ENCODE measurements around the gene MYLK.

MYLK gene

DNA sequence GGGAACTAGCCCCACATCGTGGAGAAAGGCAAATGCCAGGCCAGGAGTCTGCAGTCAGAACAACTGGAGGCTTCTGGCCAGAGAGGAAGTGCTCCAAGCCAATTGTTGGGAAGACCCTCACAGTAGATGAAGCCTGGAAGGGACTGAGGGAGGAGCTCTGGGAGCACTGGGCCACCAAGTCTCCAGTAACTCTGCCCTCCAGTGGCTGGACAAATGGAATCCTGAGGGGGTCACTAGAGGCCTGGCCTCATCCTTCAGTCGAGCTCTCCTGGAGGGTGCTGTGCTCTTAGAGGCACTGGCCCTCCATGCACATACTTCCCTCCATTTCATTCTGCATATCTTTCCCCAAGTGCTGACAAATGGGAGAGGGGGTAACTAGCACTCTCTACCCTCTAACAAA, 103.0 kb downstream of the MYLK start:
- no peaks in the 10 kb centered on the region for H3K27me3 ChIP-seq (replicated peaks; ENCODE audit: control insufficient read depth, insufficient read depth, low read length)
- H3K9ac ChIP-seq (ENCODE audit: low read length): no peak overlapping the region
- DNase-seq (ENCODE audit: low read depth): no peak
- H3K36me3 ChIP-seq (ENCODE audit: control insufficient read depth, insufficient read depth, low read length, severe bottlenecking): peaks cover 4% of the 10 kb centered on the region
- peaks cover 13% of the 10 kb centered on the region for H3K4me1 ChIP-seq (ENCODE audit: control insufficient read depth, insufficient read depth, low read length)
- H3K4me3 ChIP-seq (ENCODE audit: low read length): no peak overlapping the region
- H3K9me3 ChIP-seq (ENCODE audit: control insufficient read depth, low read length): no peaks in the 10 kb centered on the region

DNA sequence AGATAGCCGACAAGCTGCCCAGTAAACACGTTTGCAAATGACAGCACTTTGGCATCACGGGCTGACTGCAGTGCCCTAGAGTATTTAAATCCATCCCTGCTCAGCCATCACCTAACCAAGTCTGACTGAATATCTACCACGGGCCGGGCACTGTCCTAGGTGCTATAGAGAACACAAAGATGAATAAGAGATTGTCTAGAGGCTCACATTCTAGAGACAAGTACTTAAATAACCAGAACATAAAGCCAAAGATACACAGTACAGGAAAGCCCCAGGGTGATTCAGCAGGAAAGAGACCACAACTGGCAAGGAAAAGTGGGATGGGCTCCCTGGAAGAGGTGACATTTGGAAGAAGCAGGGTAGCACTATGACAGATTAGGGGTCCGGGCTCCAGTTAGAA, 103.5 kb downstream of the MYLK start:
- no peak overlapping the region for H3K9ac ChIP-seq (ENCODE audit: low read length)
- H3K4me3 ChIP-seq (ENCODE audit: low read length): no peak overlapping the region
- peaks cover 13% of the 10 kb centered on the region for H3K4me1 ChIP-seq (ENCODE audit: control insufficient read depth, insufficient read depth, low read length)
- DNase-seq (ENCODE audit: low read depth): no peak
- peaks cover 8% of the 10 kb centered on the region for H3K36me3 ChIP-seq (ENCODE audit: control insufficient read depth, insufficient read depth, low read length, severe bottlenecking)
- no peaks in the 10 kb centered on the region for H3K9me3 ChIP-seq (ENCODE audit: control insufficient read depth, low read length)
- no peaks in the 10 kb centered on the region for H3K27me3 ChIP-seq (replicated peaks; ENCODE audit: control insufficient read depth, insufficient read depth, low read length)

DNA sequence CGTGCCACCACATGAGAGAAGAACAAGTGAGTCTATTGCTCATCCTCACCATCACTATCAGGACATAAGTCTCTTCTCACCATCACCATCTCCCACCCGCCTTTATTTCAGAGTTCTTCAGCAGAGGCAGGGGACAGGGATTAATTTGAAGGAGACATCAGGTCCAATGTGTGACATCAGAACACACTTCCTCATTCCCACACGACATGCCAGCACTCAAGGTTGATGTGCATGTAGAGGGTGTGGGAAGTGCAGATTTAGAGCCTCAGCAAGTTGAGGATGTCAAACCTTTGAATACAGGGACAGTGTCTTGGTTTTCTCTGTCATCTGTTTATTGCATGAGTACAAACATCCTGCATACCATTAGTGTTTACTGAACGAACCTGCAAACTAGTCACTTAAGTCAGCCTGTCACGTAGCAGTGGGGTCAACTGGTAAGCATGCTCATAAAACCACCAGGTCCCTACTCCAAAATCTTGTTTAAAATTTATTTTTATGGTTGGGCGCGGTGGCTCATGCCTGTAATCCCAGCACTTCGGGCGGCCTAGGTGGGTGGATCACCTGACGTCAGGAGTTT, 104.4 kb downstream of the MYLK start:
- Histone ChIP-seq H3K36me3 (ENCODE audit: control insufficient read depth, insufficient read depth, low read length, severe bottlenecking) (peaks cover 8% of the 10 kb centered on the region), H3K9ac (ENCODE audit: low read length) (no peak overlapping the region), H3K4me1 (ENCODE audit: control insufficient read depth, insufficient read depth, low read length) (peaks cover 14% of the 10 kb centered on the region), H3K27me3 (replicated peaks; ENCODE audit: control insufficient read depth, insufficient read depth, low read length) (no peaks in the 10 kb centered on the region), H3K4me3 (ENCODE audit: low read length) (no peak overlapping the region), H3K9me3 (ENCODE audit: control insufficient read depth, low read length) (no peaks in the 10 kb centered on the region)
- DNase-seq (ENCODE audit: low read depth): no peak

DNA sequence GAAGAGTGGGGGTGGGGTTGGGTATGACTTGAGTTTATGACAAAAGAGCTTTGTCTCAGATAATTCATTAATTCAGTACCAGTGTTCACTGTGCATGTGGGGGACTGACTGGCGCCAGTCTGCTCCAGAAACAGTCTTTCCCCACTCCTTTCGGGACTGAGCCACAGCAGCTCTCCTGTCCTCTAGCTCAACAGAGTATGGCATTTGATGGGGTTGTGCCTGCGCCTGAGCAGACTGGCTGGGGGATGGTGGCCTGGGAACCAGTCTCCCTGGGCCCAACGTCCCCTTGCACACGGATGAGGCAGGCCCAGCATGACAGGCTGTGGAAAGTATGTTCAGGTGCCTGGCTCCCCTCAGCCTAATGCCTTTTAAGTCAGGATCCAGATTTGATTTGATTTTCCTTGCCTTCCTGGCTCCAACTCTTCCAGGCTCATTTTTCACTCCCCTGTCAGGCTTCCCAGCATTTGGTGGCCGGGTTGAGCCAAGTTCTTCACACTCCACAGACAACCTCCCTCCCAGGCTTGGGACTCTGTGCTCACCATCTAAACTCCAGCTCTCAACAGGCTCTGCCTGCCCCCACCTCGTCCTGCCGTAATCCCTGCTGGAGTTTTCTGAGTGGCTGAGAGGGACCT, 105.0 kb downstream of the MYLK start:
- H3K9ac ChIP-seq (ENCODE audit: low read length): no peak overlapping the region
- H3K27me3 ChIP-seq (replicated peaks; ENCODE audit: control insufficient read depth, insufficient read depth, low read length): no peaks in the 10 kb centered on the region
- peaks cover 8% of the 10 kb centered on the region for H3K36me3 ChIP-seq (ENCODE audit: control insufficient read depth, insufficient read depth, low read length, severe bottlenecking)
- H3K9me3 ChIP-seq (ENCODE audit: control insufficient read depth, low read length): no peaks in the 10 kb centered on the region
- H3K4me3 ChIP-seq (ENCODE audit: low read length): no peak overlapping the region
- H3K4me1 ChIP-seq (ENCODE audit: control insufficient read depth, insufficient read depth, low read length): peaks cover 21% of the 10 kb centered on the region
- no peak for DNase-seq (ENCODE audit: low read depth)

DNA sequence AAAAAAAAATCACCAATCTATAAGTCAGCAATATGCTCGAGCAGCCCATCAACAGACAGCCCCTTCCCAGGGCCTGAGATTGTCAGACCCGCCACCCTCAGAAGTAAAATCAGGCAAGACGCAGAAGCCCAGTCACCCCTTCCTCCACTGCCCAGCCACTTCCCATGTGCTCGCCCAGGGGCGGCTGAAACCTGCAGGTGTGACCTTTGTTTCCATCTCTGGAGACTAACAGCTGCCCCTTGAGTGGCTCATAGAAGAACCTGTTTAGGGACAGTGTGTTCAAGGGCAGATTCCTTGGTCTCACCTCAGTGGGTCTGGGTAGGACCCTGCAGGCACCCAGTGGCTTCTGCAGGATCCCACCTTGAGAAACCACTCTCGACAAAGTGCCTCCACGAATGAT, 105.6 kb downstream of the MYLK start:
- peaks cover 8% of the 10 kb centered on the region for H3K36me3 ChIP-seq (ENCODE audit: control insufficient read depth, insufficient read depth, low read length, severe bottlenecking)
- H3K4me1 ChIP-seq (ENCODE audit: control insufficient read depth, insufficient read depth, low read length): peaks cover 21% of the 10 kb centered on the region
- H3K27me3 ChIP-seq (replicated peaks; ENCODE audit: control insufficient read depth, insufficient read depth, low read length): no peaks in the 10 kb centered on the region
- H3K4me3 ChIP-seq (ENCODE audit: low read length): no peak overlapping the region
- no peaks in the 10 kb centered on the region for H3K9me3 ChIP-seq (ENCODE audit: control insufficient read depth, low read length)
- no peak overlapping the region for H3K9ac ChIP-seq (ENCODE audit: low read length)
- DNase-seq (ENCODE audit: low read depth): no peak

- H3K9me3 ChIP-seq (ENCODE audit: control insufficient read depth, low read length): no peaks in the 10 kb centered on the region
- DNase-seq (ENCODE audit: low read depth): no peak
- peaks cover 19% of the 10 kb centered on the region for H3K4me1 ChIP-seq (ENCODE audit: control insufficient read depth, insufficient read depth, low read length)
Measured at GRCh38 chr3:123776071-123776782, 107.9 kb downstream of the MYLK start.

GRCh38 chr3:123774474-123774873, 109.7 kb downstream of the MYLK start:
- no peaks in the 10 kb centered on the region for H3K9me3 ChIP-seq (ENCODE audit: control insufficient read depth, low read length)
- peak overlapping the region; percentile 49 for H3K4me3 ChIP-seq (ENCODE audit: low read length)
- no peak for DNase-seq (ENCODE audit: low read depth)
- peaks cover 19% of the 10 kb centered on the region for H3K4me1 ChIP-seq (ENCODE audit: control insufficient read depth, insufficient read depth, low read length)
- no peaks in the 10 kb centered on the region for H3K27me3 ChIP-seq (replicated peaks; ENCODE audit: control insufficient read depth, insufficient read depth, low read length)
- H3K9ac ChIP-seq (ENCODE audit: low read length): peak overlapping the region; percentile 56
- H3K36me3 ChIP-seq (ENCODE audit: control insufficient read depth, insufficient read depth, low read length, severe bottlenecking): peaks cover 5% of the 10 kb centered on the region

More at GRCh38 chr3:123776071-123776782, 107.9 kb downstream of the MYLK start:
- H3K36me3 ChIP-seq (ENCODE audit: control insufficient read depth, insufficient read depth, low read length, severe bottlenecking): peaks cover 5% of the 10 kb centered on the region
- no peak overlapping the region for H3K9ac ChIP-seq (ENCODE audit: low read length)
- no peaks in the 10 kb centered on the region for H3K27me3 ChIP-seq (replicated peaks; ENCODE audit: control insufficient read depth, insufficient read depth, low read length)
- H3K4me3 ChIP-seq (ENCODE audit: low read length): no peak overlapping the region

- Histone ChIP-seq H3K4me3 (ENCODE audit: low read length) (peak overlapping the region; percentile 49), H3K36me3 (ENCODE audit: control insufficient read depth, insufficient read depth, low read length, severe bottlenecking) (peaks cover 5% of the 10 kb centered on the region), H3K9me3 (ENCODE audit: control insufficient read depth, low read length) (no peaks in the 10 kb centered on the region), H3K27me3 (replicated peaks; ENCODE audit: control insufficient read depth, insufficient read depth, low read length) (no peaks in the 10 kb centered on the region), H3K9ac (ENCODE audit: low read length) (peak overlapping the region; percentile 56), H3K4me1 (ENCODE audit: control insufficient read depth, insufficient read depth, low read length) (peaks cover 18% of the 10 kb centered on the region)
- peak; percentile 94 for DNase-seq (ENCODE audit: low read depth)
Measured at GRCh38 chr3:123773681-123774431, 110.3 kb downstream of the MYLK start.

GRCh38 chr3:123769356-123769743, 114.8 kb downstream of the MYLK start:
- peaks cover 40% of the 10 kb centered on the region for H3K4me1 ChIP-seq (ENCODE audit: control insufficient read depth, insufficient read depth, low read length)
- no peaks in the 10 kb centered on the region for H3K36me3 ChIP-seq (ENCODE audit: control insufficient read depth, insufficient read depth, low read length, severe bottlenecking)
- H3K4me3 ChIP-seq (ENCODE audit: low read length): no peak overlapping the region
- H3K9ac ChIP-seq (ENCODE audit: low read length): no peak overlapping the region
- H3K9me3 ChIP-seq (ENCODE audit: control insufficient read depth, low read length): no peaks in the 10 kb centered on the region
- no peak for DNase-seq (ENCODE audit: low read depth)
- H3K27me3 ChIP-seq (replicated peaks; ENCODE audit: control insufficient read depth, insufficient read depth, low read length): no peaks in the 10 kb centered on the region

DNA sequence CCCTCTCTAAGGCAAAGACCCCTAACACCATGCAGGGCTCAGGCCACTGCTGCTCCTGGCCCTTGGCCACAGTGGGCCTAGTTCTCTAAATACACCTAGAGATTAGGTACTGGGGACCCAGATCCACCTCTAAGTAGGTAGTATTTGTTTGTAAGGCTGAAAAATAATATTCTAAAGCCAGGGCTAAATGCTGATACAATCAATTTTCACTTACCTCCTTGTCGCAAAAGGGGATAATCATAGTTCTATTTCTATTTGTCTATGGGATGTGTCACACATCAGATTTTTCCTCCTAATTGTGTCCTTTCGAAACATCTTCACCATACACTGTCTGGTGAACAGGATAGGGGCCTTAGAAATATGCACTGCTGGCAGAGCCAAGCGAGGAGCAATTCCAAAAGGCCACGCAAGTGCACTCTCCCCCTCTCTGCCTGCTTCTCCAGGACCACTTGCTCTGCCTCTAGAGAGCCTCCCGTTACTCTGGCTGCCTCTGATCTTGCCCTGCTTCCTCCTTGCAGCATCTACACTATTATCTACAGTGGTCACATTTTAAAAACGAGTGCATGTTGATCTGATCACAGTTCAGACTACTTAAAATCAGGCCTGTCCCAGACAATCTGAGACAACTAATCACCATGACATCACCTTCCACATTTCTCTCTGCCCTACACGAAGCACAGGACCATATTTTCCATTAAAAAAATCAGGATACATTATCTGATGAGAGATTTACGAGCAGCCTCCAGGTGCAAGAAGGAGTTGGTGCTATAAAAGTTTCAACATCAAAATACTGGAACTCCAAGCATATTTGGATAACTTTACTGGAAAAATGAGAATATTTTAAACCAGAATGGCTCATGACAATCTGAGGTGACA, 115.4 kb downstream of the MYLK start:
- DNase-seq (ENCODE audit: low read depth): no peak
- H3K9ac ChIP-seq (ENCODE audit: low read length): no peak overlapping the region
- peaks cover 34% of the 10 kb centered on the region for H3K4me1 ChIP-seq (ENCODE audit: control insufficient read depth, insufficient read depth, low read length)
- H3K36me3 ChIP-seq (ENCODE audit: control insufficient read depth, insufficient read depth, low read length, severe bottlenecking): no peaks in the 10 kb centered on the region
- no peaks in the 10 kb centered on the region for H3K9me3 ChIP-seq (ENCODE audit: control insufficient read depth, low read length)
- H3K4me3 ChIP-seq (ENCODE audit: low read length): no peak overlapping the region
- H3K27me3 ChIP-seq (replicated peaks; ENCODE audit: control insufficient read depth, insufficient read depth, low read length): no peaks in the 10 kb centered on the region

All from adipocyte (in vitro differentiated cells).